SK-N-MC (cell line): ENCODE measurements around the gene PTPRG.

ENCODE experiments used
- DNase-seq: peaks from one replicate; pipeline ENCODE4 v3.0.0-alpha.2; 2011; ENCODE audit warnings: low read depth, low spot score
- H3K27ac ChIP-seq: fragments of 200-600 bp; sonication (generic); 2 replicates; pipeline ENCODE4 v1.5.1; 2016; ENCODE audit warnings: mixed run types
- H3K36me3 ChIP-seq: fragments of 200-600 bp; sonication (generic); 2 replicates; pipeline ENCODE4 v1.6.1; 2017; ENCODE audit warnings: antibody characterized with exemption, low read length, mixed read lengths; ENCODE audit not compliant: insufficient read depth
- H3K4me3 ChIP-seq: fragments of 200-600 bp; sonication (generic); 2 replicates; pipeline ENCODE4 v1.5.1; 2016
- H3K9ac ChIP-seq: fragments of 200-600 bp; sonication (generic); 2 replicates; pipeline ENCODE4 v1.8.0; 2017; ENCODE audit warnings: mixed run types, mixed read lengths; ENCODE audit not compliant: insufficient read length
- H3K9me3 ChIP-seq: fragments of 200-600 bp; sonication (generic); 2 replicates; pipeline ENCODE4 v1.6.1; 2017; ENCODE audit warnings: low read depth, mild to moderate bottlenecking, antibody characterized with exemption, low read length, moderate library complexity, mixed read lengths
- EZH2 ChIP-seq: fragments of 200-600 bp; sonication (generic); IDR thresholded peaks from one replicate; pipeline ENCODE4 v1.6.1; 2017; ENCODE audit warnings: antibody characterized with exemption
- FOXP2 ChIP-seq: optimal IDR thresholded peaks from 2 replicates; pipeline ENCODE3; 2011; ENCODE audit warnings: mild to moderate bottlenecking, moderate library complexity; ENCODE audit not compliant: insufficient read depth; ENCODE audit errors: extremely low read length, control extremely low read depth
- POLR2AphosphoS5 ChIP-seq: IDR thresholded peaks from 2 replicates; pipeline ENCODE4 v1.6.1; 2012; ENCODE audit warnings: mild to moderate bottlenecking, low read depth, low read length, borderline replicate concordance

Gene PTPRG

GRCh38 chr3:62252438-62253157, 691.2 kb downstream of the PTPRG start:
- DNase-seq: no peak
- no peak overlapping the region for H3K4me3 ChIP-seq
- TF ChIP-seq POLR2AphosphoS5: no peak
- TF ChIP-seq FOXP2: no peak
- no peak for TF ChIP-seq EZH2
- H3K9ac ChIP-seq: no peak overlapping the region
- no peaks in the 10 kb centered on the region for H3K36me3 ChIP-seq
- H3K9me3 ChIP-seq: no peaks in the 10 kb centered on the region
- H3K27ac ChIP-seq: no peak overlapping the region

- Histone ChIP-seq H3K9me3 (no peaks in the 10 kb centered on the region), H3K36me3 (no peaks in the 10 kb centered on the region), H3K9ac (no peak overlapping the region), H3K4me3 (no peak overlapping the region), H3K27ac (no peak overlapping the region)
- TF ChIP-seq FOXP2 (no peak), POLR2AphosphoS5 (no peak), EZH2 (no peak)
- no peak for DNase-seq
Measured at GRCh38 chr3:62253971-62254370, 692.6 kb downstream of the PTPRG start.

- DNase-seq: no peak
- H3K9ac ChIP-seq: no peak overlapping the region
- TF ChIP-seq POLR2AphosphoS5: no peak
- TF ChIP-seq FOXP2: no peak
- no peak for TF ChIP-seq EZH2
Measured at GRCh38 chr3:62255758-62256157, 694.4 kb downstream of the PTPRG start.

GRCh38 chr3:62259924-62260323, 698.6 kb downstream of the PTPRG start:
- no peaks in the 10 kb centered on the region for H3K36me3 ChIP-seq
- DNase-seq: no peak

More at GRCh38 chr3:62255758-62256157, 694.4 kb downstream of the PTPRG start:
- H3K4me3 ChIP-seq: no peak overlapping the region
- H3K27ac ChIP-seq: no peak overlapping the region
- no peaks in the 10 kb centered on the region for H3K9me3 ChIP-seq
- no peaks in the 10 kb centered on the region for H3K36me3 ChIP-seq

GRCh38 chr3:62260655-62261054, 699.3 kb downstream of the PTPRG start:
- H3K9ac ChIP-seq: no peak overlapping the region

More at GRCh38 chr3:62259924-62260323, 698.6 kb downstream of the PTPRG start:
- Histone ChIP-seq H3K27ac (no peak overlapping the region), H3K9me3 (no peaks in the 10 kb centered on the region), H3K9ac (no peak overlapping the region), H3K4me3 (no peak overlapping the region)
- TF ChIP-seq FOXP2: no peak
- TF ChIP-seq EZH2: no peak
- no peak for TF ChIP-seq POLR2AphosphoS5

GRCh38 chr3:62261121-62261520, 699.8 kb downstream of the PTPRG start:
- TF ChIP-seq EZH2: no peak
- no peak for TF ChIP-seq POLR2AphosphoS5
- no peak for TF ChIP-seq FOXP2

More at GRCh38 chr3:62260655-62261054, 699.3 kb downstream of the PTPRG start:
- H3K36me3 ChIP-seq: no peaks in the 10 kb centered on the region
- TF ChIP-seq EZH2: no peak
- TF ChIP-seq FOXP2: no peak
- TF ChIP-seq POLR2AphosphoS5: no peak
- H3K9me3 ChIP-seq: no peaks in the 10 kb centered on the region
- H3K4me3 ChIP-seq: no peak overlapping the region
- no peak for DNase-seq
- H3K27ac ChIP-seq: no peak overlapping the region

GRCh38 chr3:62261736-62262135, 700.4 kb downstream of the PTPRG start:
- Histone ChIP-seq H3K9me3 (no peaks in the 10 kb centered on the region), H3K4me3 (no peak overlapping the region), H3K27ac (no peak overlapping the region), H3K36me3 (no peaks in the 10 kb centered on the region), H3K9ac (no peak overlapping the region)
- DNase-seq: no peak
- TF ChIP-seq EZH2 (no peak), POLR2AphosphoS5 (no peak)

More at GRCh38 chr3:62261121-62261520, 699.8 kb downstream of the PTPRG start:
- Histone ChIP-seq H3K27ac (no peak overlapping the region), H3K36me3 (no peaks in the 10 kb centered on the region), H3K4me3 (no peak overlapping the region), H3K9ac (no peak overlapping the region), H3K9me3 (no peaks in the 10 kb centered on the region)
- no peak for DNase-seq

- DNase-seq: no peak
- Histone ChIP-seq H3K9ac (no peak overlapping the region), H3K4me3 (no peak overlapping the region), H3K9me3 (no peaks in the 10 kb centered on the region), H3K27ac (no peak overlapping the region), H3K36me3 (no peaks in the 10 kb centered on the region)
- TF ChIP-seq POLR2AphosphoS5 (no peak), EZH2 (no peak), FOXP2 (no peak)
Measured at GRCh38 chr3:62265528-62265927, 704.2 kb downstream of the PTPRG start.

GRCh38 chr3:62266668-62267283, 705.4 kb downstream of the PTPRG start:
- H3K27ac ChIP-seq: no peak overlapping the region
- TF ChIP-seq POLR2AphosphoS5: no peak
- no peak for TF ChIP-seq EZH2
- TF ChIP-seq FOXP2: no peak
- DNase-seq: no peak
- no peaks in the 10 kb centered on the region for H3K36me3 ChIP-seq
- H3K9ac ChIP-seq: no peak overlapping the region
- no peak overlapping the region for H3K4me3 ChIP-seq
- no peaks in the 10 kb centered on the region for H3K9me3 ChIP-seq
